Gastroesophageal sphincter (tissue), 3 donors: ENCODE data around the gene CLIP4.

Experiments used
- EP300 ChIP-seq: sonication (generic); formaldehyde crosslinking; IDR thresholded peaks from one replicate; pipeline ENCODE4 v1.6.1; 2017; ENCODE audit warnings: antibody characterized with exemption, mild to moderate bottlenecking
- POLR2AphosphoS5 ChIP-seq: sonication (generic); formaldehyde crosslinking; IDR thresholded peaks from one replicate; pipeline ENCODE4 v1.6.1; 2017; ENCODE audit warnings: antibody characterized with exemption
- TF ChIP-seq, protein P1 (sequence below), 4 experiments: fragments of 200-600 bp in 2 of 4; fragments of 450-650 bp in 2 of 4; sonication (generic) in 1 of 4; IDR thresholded peaks; one replicate each; pipeline ENCODE4 v1.5.1; 2017 to 2019; ENCODE audit warnings: antibody characterized with exemption in 4 of 4, mild to moderate bottlenecking in 2 of 4, moderate library complexity in 2 of 4

GRCh38 chr2:29235411-29235810 is 120.2 kb downstream of the CLIP4 start:
- TF ChIP-seq, protein P1, sequence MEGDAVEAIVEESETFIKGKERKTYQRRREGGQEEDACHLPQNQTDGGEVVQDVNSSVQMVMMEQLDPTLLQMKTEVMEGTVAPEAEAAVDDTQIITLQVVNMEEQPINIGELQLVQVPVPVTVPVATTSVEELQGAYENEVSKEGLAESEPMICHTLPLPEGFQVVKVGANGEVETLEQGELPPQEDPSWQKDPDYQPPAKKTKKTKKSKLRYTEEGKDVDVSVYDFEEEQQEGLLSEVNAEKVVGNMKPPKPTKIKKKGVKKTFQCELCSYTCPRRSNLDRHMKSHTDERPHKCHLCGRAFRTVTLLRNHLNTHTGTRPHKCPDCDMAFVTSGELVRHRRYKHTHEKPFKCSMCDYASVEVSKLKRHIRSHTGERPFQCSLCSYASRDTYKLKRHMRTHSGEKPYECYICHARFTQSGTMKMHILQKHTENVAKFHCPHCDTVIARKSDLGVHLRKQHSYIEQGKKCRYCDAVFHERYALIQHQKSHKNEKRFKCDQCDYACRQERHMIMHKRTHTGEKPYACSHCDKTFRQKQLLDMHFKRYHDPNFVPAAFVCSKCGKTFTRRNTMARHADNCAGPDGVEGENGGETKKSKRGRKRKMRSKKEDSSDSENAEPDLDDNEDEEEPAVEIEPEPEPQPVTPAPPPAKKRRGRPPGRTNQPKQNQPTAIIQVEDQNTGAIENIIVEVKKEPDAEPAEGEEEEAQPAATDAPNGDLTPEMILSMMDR (IDR thresholded peaks at IDR 0.05): no peak
- TF ChIP-seq EP300 (no peak), POLR2AphosphoS5 (no peak)
